GM19351 (cell line): Measurements from ENCODE around the gene TP73.

ENCODE experiments used
- ATAC-seq: cut with Tn5 transposase; IDR thresholded peaks from one replicate; pipeline ENCODE4 v1.9.1; 2021; ENCODE audit warnings: mild to moderate bottlenecking, moderate library complexity; ENCODE audit not compliant: unreplicated experiment

Gene TP73

DNA sequence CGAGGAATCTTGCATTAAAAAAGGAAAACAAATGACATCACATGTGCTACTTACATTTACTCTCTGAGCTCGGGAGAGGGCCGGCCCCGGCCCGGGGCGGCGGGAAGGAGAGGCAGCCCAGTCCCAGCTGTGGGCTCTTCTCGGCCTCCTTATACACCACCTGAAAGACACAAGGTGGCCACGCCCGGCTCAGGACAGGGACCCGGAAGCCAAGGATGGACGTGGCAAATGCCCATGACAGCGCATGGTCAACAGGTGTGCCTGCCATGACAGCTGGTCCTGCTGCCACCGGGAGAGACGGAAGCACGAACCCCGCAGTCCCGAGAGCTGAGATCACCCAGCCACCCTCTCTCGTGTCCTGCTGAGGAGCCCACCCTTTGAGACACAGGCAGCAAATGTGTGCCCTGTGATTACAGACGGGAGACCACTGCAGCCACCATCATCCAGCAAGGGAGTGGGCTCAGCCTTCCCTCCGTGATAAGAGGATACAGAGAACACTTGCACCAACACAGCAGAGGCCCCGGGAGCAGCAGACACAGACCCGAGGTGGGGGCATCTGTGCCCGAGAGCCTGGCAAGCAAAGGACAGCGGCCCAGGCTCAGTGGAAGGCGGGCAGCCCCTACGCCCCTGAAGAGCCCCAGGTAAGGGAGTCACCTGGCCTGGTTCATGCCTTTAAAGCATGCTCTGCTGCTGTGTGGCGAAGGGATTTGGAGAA lies 18.8 kb upstream of the TP73 start:
- no peak for ATAC-seq

- no peak for ATAC-seq
Observed at GRCh38 chr1:3634059-3634800, 18.1 kb upstream of the TP73 start.

DNA sequence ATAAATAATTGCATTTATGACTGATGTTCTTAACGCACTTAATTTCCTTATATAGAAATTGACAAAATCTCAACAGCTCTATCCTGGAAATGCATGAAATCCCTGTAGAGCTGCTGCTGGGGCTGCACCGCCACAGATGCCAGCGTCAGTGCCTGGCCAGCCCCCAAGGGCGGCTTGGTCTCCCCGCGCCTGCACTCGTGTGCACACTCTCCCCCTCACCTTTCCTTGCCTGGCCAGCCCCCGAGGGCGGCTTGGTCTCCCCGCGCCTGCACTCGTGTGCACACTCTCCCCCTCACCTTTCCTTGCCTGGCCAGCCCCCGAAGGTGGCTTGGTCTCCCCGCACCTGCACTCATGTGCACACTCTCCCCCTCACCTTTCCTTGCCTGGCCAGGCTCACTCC lies 16.2 kb upstream of the TP73 start:
- no peak for ATAC-seq

GRCh38 chr1:3636531-3636930 lies 15.8 kb upstream of the TP73 start:
- no peak for ATAC-seq

GRCh38 chr1:3638027-3638426 lies 14.3 kb upstream of the TP73 start:
- ATAC-seq = no peak

- no peak for ATAC-seq
Observed at GRCh38 chr1:3638676-3639075, 13.6 kb upstream of the TP73 start.

- ATAC-seq = no peak
Observed at GRCh38 chr1:3639397-3639911, 12.9 kb upstream of the TP73 start.

DNA sequence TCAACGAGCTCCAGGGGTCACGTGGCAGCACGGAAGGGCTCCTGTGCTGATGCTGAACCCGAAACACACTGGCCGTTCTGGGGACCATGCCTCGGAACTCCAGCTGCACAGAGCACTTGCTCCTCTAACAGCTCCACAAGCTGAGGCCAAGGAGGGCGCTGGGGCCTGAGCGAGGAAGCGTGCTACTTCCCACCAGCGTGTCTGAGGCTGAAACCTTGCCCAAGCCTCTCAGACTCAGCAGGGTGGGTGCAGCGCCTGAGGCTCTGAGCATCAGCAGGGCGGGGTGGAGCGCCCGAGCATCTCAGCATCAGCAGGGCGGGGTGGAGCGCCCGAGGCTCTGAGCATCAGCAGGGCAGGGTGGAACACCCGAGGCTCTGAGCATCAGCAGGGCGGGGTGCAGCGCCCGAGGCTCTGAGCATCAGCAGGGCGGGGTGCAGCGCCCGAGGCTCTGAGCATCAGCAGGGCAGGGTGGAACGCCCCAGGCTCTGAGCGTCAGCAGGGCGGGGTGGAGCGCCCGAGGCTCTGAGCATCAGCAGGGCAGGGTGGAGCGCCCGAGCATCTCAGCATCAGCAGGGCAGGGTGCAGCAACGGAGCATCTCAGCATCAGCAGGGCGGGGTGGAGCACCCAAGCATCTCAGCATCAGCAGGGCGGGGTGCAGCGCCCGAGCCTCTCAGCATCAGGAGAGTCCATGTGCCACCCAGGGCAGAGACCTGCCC lies 12.0 kb upstream of the TP73 start:
- ATAC-seq = no peak

DNA sequence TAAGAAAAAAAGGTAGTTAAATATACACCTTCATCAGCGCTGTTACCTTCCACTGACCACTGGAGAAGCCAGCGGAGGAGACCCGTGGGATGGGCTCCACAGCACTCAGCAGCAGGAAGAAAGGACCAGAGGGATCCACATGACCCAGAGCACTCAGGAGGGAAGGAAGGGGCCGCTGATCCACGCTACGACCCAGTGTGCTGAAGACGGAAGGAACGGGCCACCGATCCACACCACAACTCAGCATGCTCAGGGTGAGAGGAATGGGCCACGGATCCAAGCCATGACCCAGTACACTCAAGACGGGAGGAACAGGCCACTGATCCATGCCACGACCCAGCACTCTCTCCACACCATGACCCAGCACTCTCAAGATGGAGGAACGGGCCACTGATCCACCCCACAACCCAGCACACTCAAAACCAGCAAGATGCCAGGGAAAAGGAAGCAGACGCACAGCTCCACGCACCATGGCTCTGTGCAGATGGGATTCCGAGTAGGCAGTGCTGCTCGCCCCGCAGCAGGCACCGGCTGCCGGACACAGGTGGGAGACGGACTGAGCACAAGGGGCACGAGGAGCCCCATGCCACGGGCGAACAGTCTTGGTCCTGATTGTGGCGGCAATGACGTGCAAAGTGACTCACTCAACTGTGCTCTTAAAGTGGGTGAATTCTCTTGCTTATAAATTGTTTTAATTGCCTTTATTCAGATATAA lies 11.1 kb upstream of the TP73 start:
- no peak for ATAC-seq

GRCh38 chr1:3641816-3642215 lies 10.5 kb upstream of the TP73 start:
- ATAC-seq = no peak

- ATAC-seq = no peak
Observed at GRCh38 chr1:3642919-3643675, 9.2 kb upstream of the TP73 start.

DNA sequence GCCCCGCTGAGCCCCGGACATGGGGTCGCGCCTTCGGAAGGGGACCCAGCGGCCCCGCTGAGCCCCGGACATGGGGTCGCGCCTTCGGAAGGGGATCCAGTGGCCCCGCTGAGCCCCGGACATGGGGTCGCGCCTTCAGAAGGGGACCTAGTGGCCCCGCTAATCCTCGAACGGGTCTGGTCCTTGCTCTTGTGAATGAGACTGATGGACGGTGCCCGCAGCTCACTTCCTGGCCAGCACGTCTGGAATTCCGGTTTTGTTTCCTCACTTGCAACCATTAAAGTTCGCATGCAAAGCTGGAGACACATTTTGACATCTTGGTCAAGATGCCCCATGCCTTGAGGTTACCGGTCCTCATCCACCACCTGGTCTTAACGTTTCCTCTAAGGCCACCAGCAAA lies 8.0 kb upstream of the TP73 start:
- no peak for ATAC-seq

DNA sequence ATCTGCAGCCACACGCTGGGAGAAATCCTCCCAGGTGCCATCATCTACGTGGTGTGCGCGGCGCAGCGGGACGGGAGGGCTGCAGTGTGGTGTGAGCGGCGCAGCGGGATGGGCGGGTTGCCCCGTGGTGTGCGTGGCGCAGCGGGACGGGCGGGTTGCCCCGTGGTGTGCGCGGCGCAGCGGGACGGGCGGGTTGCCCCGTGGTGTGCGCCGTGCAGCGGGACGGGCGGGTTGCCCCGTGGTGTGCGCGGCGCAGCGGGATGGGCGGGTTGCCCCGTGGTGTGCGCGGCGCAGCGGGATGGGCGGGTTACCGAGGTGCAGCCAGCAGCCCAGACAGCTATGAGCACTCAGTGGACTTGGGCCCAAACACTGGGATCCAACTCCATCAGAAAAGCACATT lies 7.1 kb upstream of the TP73 start:
- no peak for ATAC-seq

DNA sequence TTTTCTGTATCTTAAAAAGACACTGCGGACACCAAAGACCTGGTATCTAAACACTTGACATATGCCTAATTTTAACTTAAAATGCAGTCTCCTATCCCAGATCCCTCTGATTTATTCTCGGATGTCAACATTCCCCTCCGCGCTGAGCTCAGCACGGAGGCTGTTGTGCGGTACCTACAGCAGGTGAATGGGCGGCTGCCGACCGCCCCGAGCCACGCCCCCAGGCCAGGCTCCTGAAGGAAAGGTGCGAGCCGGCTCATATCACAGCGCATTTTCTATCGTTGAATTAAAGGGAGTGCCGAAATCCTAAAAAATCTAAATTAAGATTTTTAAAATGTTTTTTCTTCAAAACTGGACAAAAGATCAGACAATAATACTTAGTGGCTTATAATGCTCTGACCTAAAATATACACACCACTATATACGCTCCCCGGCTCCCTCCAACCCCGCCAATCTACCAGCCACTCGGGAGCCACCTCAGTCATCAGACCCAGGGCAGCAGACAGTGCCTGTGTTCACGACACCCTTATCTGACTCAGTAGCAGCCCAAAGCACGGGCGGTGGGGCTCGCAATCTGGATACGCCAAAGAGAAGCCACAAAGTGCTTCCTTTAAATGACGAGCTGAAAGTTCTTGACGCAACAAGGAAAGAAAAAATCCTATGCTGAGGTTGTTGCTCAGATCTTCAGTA lies 6.5 kb upstream of the TP73 start:
- no peak for ATAC-seq

GRCh38 chr1:3646596-3646995 lies 5.7 kb upstream of the TP73 start:
- no peak for ATAC-seq

DNA sequence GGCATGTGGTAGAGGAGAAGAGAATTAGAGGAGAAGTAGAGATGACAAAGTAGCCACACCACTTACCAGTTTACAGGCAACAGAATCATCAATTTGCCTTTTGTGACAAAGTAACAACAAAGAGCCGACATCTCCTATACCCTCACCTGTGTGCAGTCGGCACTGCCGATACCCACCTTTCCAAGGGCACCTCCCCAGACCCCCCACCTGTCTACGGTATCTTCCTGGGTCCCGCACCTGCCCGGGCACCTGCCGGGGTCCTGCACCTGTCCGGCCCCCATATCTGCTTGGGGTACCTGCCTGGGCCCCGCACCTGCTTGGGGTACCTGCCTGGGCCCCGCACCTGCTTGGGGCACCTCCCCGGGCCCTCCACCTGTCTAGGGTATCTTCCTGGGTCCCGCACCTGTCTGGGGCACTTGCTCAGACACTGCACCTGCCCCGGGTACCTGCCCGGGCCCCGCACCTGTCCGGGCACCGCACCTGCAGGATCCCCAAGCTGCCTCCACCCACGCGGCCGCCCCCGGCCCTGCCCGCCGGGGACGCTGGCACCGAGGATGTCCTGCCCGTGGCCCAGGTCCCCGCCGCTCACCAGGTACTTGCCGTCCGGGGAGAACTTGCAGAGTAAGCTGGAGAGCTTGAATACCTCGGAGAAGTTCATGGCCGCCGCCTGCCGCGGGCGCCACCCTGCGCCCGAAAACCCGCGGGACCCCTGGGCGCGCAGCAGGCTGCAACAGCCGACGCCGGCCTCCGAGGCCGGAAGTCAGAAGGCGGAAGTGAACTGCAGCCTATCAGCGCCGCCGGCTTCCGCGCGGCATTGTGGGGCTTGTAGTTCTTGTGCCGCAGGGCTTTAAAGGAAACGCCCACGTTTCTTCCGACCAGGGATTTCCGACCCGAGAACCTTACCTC lies 2.7 kb upstream of the TP73 start, which contains the start of gene WRAP73:
TSS of gene WRAP73 (minus strand) at position 762 of the 906 bp plus-strand sequence. CDS start at position 658, 104 bp downstream.
- peak; percentile 79 for ATAC-seq

GRCh38 chr1:3650248-3651025 lies 1.9 kb upstream of the TP73 start:
- ATAC-seq = no peak
